ENCODE measurements around the gene OR1M1.

OR1M1 gene

GRCh38 chr19:9075064-9075949 lies 11.6 kb upstream of the OR1M1 start:
- no peak for DNase-seq

GRCh38 chr19:9076901-9077300 lies 10.0 kb upstream of the OR1M1 start:
- DNase-seq, result no peak

GRCh38 chr19:9078651-9079050 lies 8.2 kb upstream of the OR1M1 start:
- no peak for DNase-seq

GRCh38 chr19:9107375-9107774 lies 20.5 kb downstream of the OR1M1 start, which contains the start of gene OR7G2:
TSS of gene OR7G2 (minus strand) at chr19:9107475. CDS start at chr19:9103243, 4,232 bp downstream.
- no peak for DNase-seq

- DNase-seq, result no peak
Measured at GRCh38 chr19:9109959-9110358, 23.1 kb downstream of the OR1M1 start.

- no peak for DNase-seq
Measured at GRCh38 chr19:9115307-9115813, 28.5 kb downstream of the OR1M1 start, which contains the start of gene OR7G1. TSS of gene OR7G1 (minus strand) at chr19:9115763. CDS start at chr19:9115763, 0 bp downstream.

- DNase-seq, result no peak
Measured at GRCh38 chr19:9116547-9116946, 29.7 kb downstream of the OR1M1 start.

GRCh38 chr19:9126900-9127405 lies 40.1 kb downstream of the OR1M1 start, which contains the start of gene OR7G3:
TSS of gene OR7G3 (minus strand) at chr19:9126950. CDS start at chr19:9126950, 0 bp downstream.
- DNase-seq, result no peak

GRCh38 chr19:9128171-9128570 lies 41.3 kb downstream of the OR1M1 start:
- no peak for DNase-seq

GRCh38 chr19:9130965-9131364 lies 44.1 kb downstream of the OR1M1 start:
- no peak for DNase-seq

- no peak for DNase-seq
Measured at GRCh38 chr19:9132422-9132821, 45.6 kb downstream of the OR1M1 start.

- DNase-seq, result no peak
Measured at GRCh38 chr19:9139609-9140158, 52.8 kb downstream of the OR1M1 start.

GRCh38 chr19:9140159-9140874 lies 53.5 kb downstream of the OR1M1 start, which contains the start of gene ZNF317:
TSS of gene ZNF317 (plus strand) at chr19:9140397. CDS start at chr19:9156017, 15,620 bp downstream.
- DNase-seq, result peak; percentile 92

- DNase-seq, result no peak
Measured at GRCh38 chr19:9144920-9145319, 58.1 kb downstream of the OR1M1 start.

All from stimulated activated CD4-positive, alpha-beta T cell treated with anti-CD3 and anti-CD28 coated beads, Interleukin-4, amount 100 ng/mL, for 24 hours (primary cell).